Gastrocnemius medialis (tissue), 4 donors: ENCODE results near the gene PRPH.
"Not testable (repeated sequence)": the region's sequence is repeated elsewhere in the genome, so short reads cannot be mapped to it uniquely, and the experiment has no call there.

Source experiments
- POLR2A ChIP-seq, 2 donors: fragments of 450-650 bp; IDR thresholded peaks; one replicate each; pipeline ENCODE4 v1.6.1; 2017; ENCODE audit warnings: antibody characterized with exemption in 2 of 2, mild to moderate bottlenecking in 2 of 2, moderate library complexity in 2 of 2
- TF ChIP-seq, protein P1 (sequence below), 5 experiments: fragments of 450-650 bp in 3 of 5; fragments of 200-600 bp in 2 of 5; sonication (generic) in 2 of 5; IDR thresholded peaks in 4 of 5; conservative IDR thresholded peaks in 1 of 5; 1 replicate in 4 of 5; 2 replicates in 1 of 5; pipeline ENCODE4 v1.5.1; 2016 to 2019; ENCODE audit warnings: antibody characterized with exemption in 5 of 5, mild to moderate bottlenecking in 3 of 5, moderate library complexity in 3 of 5

DNA sequence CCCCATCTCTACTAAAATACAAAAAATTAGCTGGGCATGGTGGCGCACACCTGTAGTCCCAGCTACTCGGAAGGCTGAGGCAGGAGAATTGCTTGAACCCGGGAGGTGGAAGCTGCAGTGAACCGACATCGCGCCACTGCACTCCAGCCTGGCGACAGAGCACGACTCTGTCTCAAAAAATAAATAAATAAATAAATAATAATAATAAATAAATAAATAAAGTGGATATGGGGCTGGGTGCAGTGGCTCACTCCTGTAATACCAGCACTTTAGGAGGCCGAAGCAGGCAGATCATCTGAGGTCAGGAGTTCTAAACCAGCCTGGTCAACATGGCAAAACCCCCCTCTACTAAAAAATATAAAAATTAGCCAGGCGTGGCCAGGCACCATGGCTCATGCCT, 22.2 kb downstream of the PRPH start:
- TF ChIP-seq POLR2A (IDR thresholded peaks at IDR 0.05): not testable (repeated sequence)
- TF ChIP-seq, protein P1, sequence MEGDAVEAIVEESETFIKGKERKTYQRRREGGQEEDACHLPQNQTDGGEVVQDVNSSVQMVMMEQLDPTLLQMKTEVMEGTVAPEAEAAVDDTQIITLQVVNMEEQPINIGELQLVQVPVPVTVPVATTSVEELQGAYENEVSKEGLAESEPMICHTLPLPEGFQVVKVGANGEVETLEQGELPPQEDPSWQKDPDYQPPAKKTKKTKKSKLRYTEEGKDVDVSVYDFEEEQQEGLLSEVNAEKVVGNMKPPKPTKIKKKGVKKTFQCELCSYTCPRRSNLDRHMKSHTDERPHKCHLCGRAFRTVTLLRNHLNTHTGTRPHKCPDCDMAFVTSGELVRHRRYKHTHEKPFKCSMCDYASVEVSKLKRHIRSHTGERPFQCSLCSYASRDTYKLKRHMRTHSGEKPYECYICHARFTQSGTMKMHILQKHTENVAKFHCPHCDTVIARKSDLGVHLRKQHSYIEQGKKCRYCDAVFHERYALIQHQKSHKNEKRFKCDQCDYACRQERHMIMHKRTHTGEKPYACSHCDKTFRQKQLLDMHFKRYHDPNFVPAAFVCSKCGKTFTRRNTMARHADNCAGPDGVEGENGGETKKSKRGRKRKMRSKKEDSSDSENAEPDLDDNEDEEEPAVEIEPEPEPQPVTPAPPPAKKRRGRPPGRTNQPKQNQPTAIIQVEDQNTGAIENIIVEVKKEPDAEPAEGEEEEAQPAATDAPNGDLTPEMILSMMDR (IDR thresholded peaks at IDR 0.05 in 4 of 5, conservative IDR thresholded peaks at IDR 0.05 in 1 of 5): not testable (repeated sequence)
